ENCODE measurements around the gene DCHS2.

- TF ChIP-seq POLR2A (IDR thresholded peaks at IDR 0.05): no peak
- no peak for TF ChIP-seq CTCF (IDR thresholded peaks at IDR 0.05)
These were observed 130.1 kb downstream of the DCHS2 start for GRCh38 chr4:154361450-154361849.
